DND-41 (cell line): Measurements from ENCODE around the gene SIPA1L2.

ENCODE experiments used
- ATAC-seq: fragments of 200-7000 bp; cut with Tn5 transposase; 3 replicates; pipeline ENCODE4 v1.9.1; 2021; ENCODE audit warnings: low read depth; ENCODE audit not compliant: insufficient read depth
- DNase-seq: peaks from one replicate; pipeline ENCODE4 v3.0.0-alpha.2; 2020
- H2AFZ ChIP-seq: 2 replicates; pipeline ENCODE4 v1.6.0; 2012; ENCODE audit warnings: low read depth, low read length
- H3K27ac ChIP-seq: 2 replicates; pipeline ENCODE4 v1.5.1; 2012; ENCODE audit warnings: low read length, inconsistent platforms
- H3K27me3 ChIP-seq: fragments of 200-600 bp; sonication (generic); 2 replicates; pipeline ENCODE4 v1.6.0; 2012; ENCODE audit warnings: low read length, mild to moderate bottlenecking, inconsistent platforms; ENCODE audit not compliant: insufficient read depth, poor library complexity
- H3K36me3 ChIP-seq: 2 replicates; pipeline ENCODE4 v1.5.1; 2012; ENCODE audit warnings: low read length, inconsistent platforms; ENCODE audit not compliant: insufficient read depth
- H3K4me1 ChIP-seq: 2 replicates; pipeline ENCODE4 v1.5.1; 2012; ENCODE audit warnings: mild to moderate bottlenecking, low read length; ENCODE audit not compliant: insufficient read depth
- H3K4me2 ChIP-seq: 2 replicates; pipeline ENCODE4 v1.6.0; 2012; ENCODE audit warnings: mild to moderate bottlenecking, moderate library complexity, low read length, inconsistent platforms; ENCODE audit not compliant: insufficient read depth
- H3K4me3 ChIP-seq, 2 experiments: fragments of 200-600 bp in 1 of 2; shearing (Covaris generic) in 1 of 2; 2 replicates each; pipeline ENCODE4 v1.5.1; 2012 to 2016; ENCODE audit warnings: inconsistent platforms in 2 of 2, low read length in 2 of 2, mild to moderate bottlenecking in 2 of 2, low read depth in 1 of 2, moderate library complexity in 1 of 2
- H3K79me2 ChIP-seq: 2 replicates; pipeline ENCODE4 v1.6.0; 2012; ENCODE audit warnings: low read length, inconsistent platforms; ENCODE audit not compliant: insufficient read depth
- H3K9ac ChIP-seq: 2 replicates; pipeline ENCODE4 v1.6.0; 2012; ENCODE audit warnings: low read depth, mild to moderate bottlenecking, inconsistent platforms, low read length, moderate library complexity
- H3K9me3 ChIP-seq: 2 replicates; pipeline ENCODE4 v1.5.1; 2012; ENCODE audit warnings: low read length, moderate library complexity, mild to moderate bottlenecking, inconsistent platforms; ENCODE audit not compliant: insufficient read depth, severe bottlenecking
- H4K20me1 ChIP-seq: 2 replicates; pipeline ENCODE4 v1.6.0; 2012; ENCODE audit warnings: low read length; ENCODE audit not compliant: insufficient read depth
- CTCF ChIP-seq: IDR thresholded peaks from 2 replicates; pipeline ENCODE4 v1.5.1; 2012; ENCODE audit warnings: borderline replicate concordance, low read length, moderate library complexity, mild to moderate bottlenecking; ENCODE audit not compliant: poor library complexity, severe bottlenecking; ENCODE audit errors: extremely low read depth
- EZH2 ChIP-seq: IDR thresholded peaks from 3 replicates; pipeline ENCODE4 v1.6.1; 2012; ENCODE audit warnings: borderline replicate concordance, low read depth, mild to moderate bottlenecking, moderate library complexity, low read length, inconsistent platforms; ENCODE audit not compliant: severe bottlenecking

The SIPA1L2 gene

GRCh38 chr1:232653789-232654188, 23.9 kb upstream of the SIPA1L2 start:
- no peaks in the 10 kb centered on the region for H3K36me3 ChIP-seq
- H3K27ac ChIP-seq: no peak overlapping the region
- no peak overlapping the region for H3K4me3 ChIP-seq
- H3K4me1 ChIP-seq: no peaks in the 10 kb centered on the region
- H3K9ac ChIP-seq: no peak overlapping the region
- no peak for DNase-seq
- H3K27me3 ChIP-seq: no peaks in the 10 kb centered on the region
- no peak overlapping the region for H3K4me2 ChIP-seq
- no peak for ATAC-seq
- no peak overlapping the region for H2AFZ ChIP-seq
- H4K20me1 ChIP-seq: no peaks in the 10 kb centered on the region
- TF ChIP-seq CTCF (no peak), EZH2 (no peak)
- H3K79me2 ChIP-seq: no peaks in the 10 kb centered on the region
- no peaks in the 10 kb centered on the region for H3K9me3 ChIP-seq

- no peaks in the 10 kb centered on the region for H3K27me3 ChIP-seq
- DNase-seq (no peak), ATAC-seq (no peak)
- no peaks in the 10 kb centered on the region for H3K79me2 ChIP-seq
- no peak overlapping the region for H2AFZ ChIP-seq
- no peaks in the 10 kb centered on the region for H3K9me3 ChIP-seq
- no peak overlapping the region for H3K4me2 ChIP-seq
- H3K27ac ChIP-seq: no peak overlapping the region
- no peaks in the 10 kb centered on the region for H3K4me1 ChIP-seq
- no peak overlapping the region for H3K9ac ChIP-seq
- no peaks in the 10 kb centered on the region for H3K36me3 ChIP-seq
- TF ChIP-seq EZH2 (no peak), CTCF (no peak)
- no peaks in the 10 kb centered on the region for H4K20me1 ChIP-seq
- H3K4me3 ChIP-seq: no peak overlapping the region
Measured at GRCh38 chr1:232650845-232651244, 20.9 kb upstream of the SIPA1L2 start.

- H4K20me1 ChIP-seq: no peaks in the 10 kb centered on the region
Measured at GRCh38 chr1:232650418-232650817, 20.5 kb upstream of the SIPA1L2 start.

More at GRCh38 chr1:232650418-232650817, 20.5 kb upstream of the SIPA1L2 start:
- Histone ChIP-seq H3K27ac (no peak overlapping the region), H3K4me2 (no peak overlapping the region), H3K27me3 (no peaks in the 10 kb centered on the region), H3K36me3 (no peaks in the 10 kb centered on the region), H3K9ac (no peak overlapping the region), H3K9me3 (no peaks in the 10 kb centered on the region), H3K79me2 (no peaks in the 10 kb centered on the region), H3K4me3 (no peak overlapping the region), H3K4me1 (no peaks in the 10 kb centered on the region), H2AFZ (no peak overlapping the region)
- ATAC-seq (no peak), DNase-seq (no peak)
- TF ChIP-seq CTCF (no peak), EZH2 (no peak)
